Caki2 (cell line): ENCODE measurements around the gene LHX6. TPM values are rescaled to one million over a fixed set of nuclear protein-coding genes. Genes with fewer than 3 reads are reported as not detected.

Source experiments
- DNase-seq: peaks from one replicate; pipeline ENCODE4 v3.0.0-alpha.2; 2015; ENCODE audit warnings: low read depth
- in situ Hi-C: cut with HindIII; loops from 2 replicates; pipeline ENCODE4 v1.10.0; 2016; ENCODE audit warnings: low sequenced_read_pairs, low pct_unique_long_range_greater_than_20kb, mixed read lengths
- total RNA-seq: library from RNA; depleted of rRNA; stranded (reverse); fragments of >200 nt; shearing (Covaris generic); gene quantifications from 2 replicates; pipeline ENCODE4 v1.2.3, GENCODE V29; 2014; ENCODE audit warnings: low replicate concordance; rRNA removed

Gene LHX6
- total RNA-seq, 1 experiment from 2014 or later, result 0.74 TPM

GRCh38 chr9:122179054-122179689, 49.6 kb downstream of the LHX6 start:
- in situ Hi-C loops, result no loop called here
- DNase-seq, result no peak

- DNase-seq, result no peak
- in situ Hi-C loops, result no loop called here
Observed at GRCh38 chr9:122176916-122177315, 51.8 kb downstream of the LHX6 start.

- in situ Hi-C loops, result no loop called here
- no peak for DNase-seq
Observed at GRCh38 chr9:122173670-122174069, 55.1 kb downstream of the LHX6 start.

- no peak for DNase-seq
- in situ Hi-C loops, result no loop called here
Observed at GRCh38 chr9:122172131-122172530, 56.6 kb downstream of the LHX6 start.

- DNase-seq, result no peak
Observed at GRCh38 chr9:122168356-122168755, 60.4 kb downstream of the LHX6 start.

GRCh38 chr9:122164286-122164685, 64.5 kb downstream of the LHX6 start:
- in situ Hi-C loops, result no loop called here
- no peak for DNase-seq

More at GRCh38 chr9:122168356-122168755, 60.4 kb downstream of the LHX6 start:
- in situ Hi-C loops, result no loop called here

GRCh38 chr9:122162415-122162814, 66.3 kb downstream of the LHX6 start:
- DNase-seq, result no peak
- in situ Hi-C loops, result no loop called here

GRCh38 chr9:122159925-122160246, 68.9 kb downstream of the LHX6 start:
- DNase-seq, result no peak

GRCh38 chr9:122159026-122159924, 69.5 kb downstream of the LHX6 start, which contains the start of the genes MORN5 and NDUFA8:
TSS of gene MORN5 (plus strand) at chr9:122159908. CDS start at chr9:122159973, 65 bp downstream.
TSS of gene NDUFA8 (minus strand) at chr9:122159779. CDS start at chr9:122159677, 102 bp downstream.
- in situ Hi-C loops, result no loop called here
- peak; percentile 87 for DNase-seq

More at GRCh38 chr9:122159925-122160246, 68.9 kb downstream of the LHX6 start:
- in situ Hi-C loops, result no loop called here

- peak; percentile 18 for DNase-seq
- in situ Hi-C loops, result no loop called here
Observed at GRCh38 chr9:122158202-122158601, 70.6 kb downstream of the LHX6 start.

- DNase-seq, result no peak
- in situ Hi-C loops, result no loop called here
Observed at GRCh38 chr9:122155796-122156195, 73.0 kb downstream of the LHX6 start.

Other genes with a start within 250 kb of the LHX6 start
- gene TTLL11, start 135.6 kb downstream of the LHX6 start, total RNA-seq, result 1.7 TPM in 1 of 2 replicates, not detected in the other
- 65.8 and 78.0 TPM in 2 replicates for gene NDUFA8, start 69.2 kb downstream of the LHX6 start, total RNA-seq
- not detected in 2 replicates for gene MORN5, start 69.0 kb downstream of the LHX6 start, total RNA-seq
- gene RBM18, start 35.9 kb upstream of the LHX6 start, total RNA-seq, result 6.6 and 12.3 TPM in 2 replicates
- gene MRRF, start 35.9 kb upstream of the LHX6 start, total RNA-seq, result 52.6 and 66.4 TPM in 2 replicates
- gene PTGS1, start 142.1 kb upstream of the LHX6 start, total RNA-seq, result 2.6 and 7.6 TPM in 2 replicates
- gene OR1J1, start 249.0 kb upstream of the LHX6 start, total RNA-seq, result not detected in 2 replicates